ENCODE measurements around the gene LRRN4. TPM values are rescaled to one million over a fixed set of nuclear protein-coding genes. Genes with fewer than 3 reads are reported as not detected.
"Not testable (repeated sequence)": the region's sequence is repeated elsewhere in the genome, so short reads cannot be mapped to it uniquely, and the experiment has no call there.

LRRN4 gene
- total RNA-seq, 4 donors from 2014 or later = not detected

- in situ Hi-C loops (cut with MboI; ENCODE audit: low sequenced_read_pairs in 4 of 4) = no loop called here
- H3K36me3 ChIP-seq = peaks cover 0 to 60% of the 10 kb centered on the region in 2 donors
- no peak overlapping the region for H3K27ac ChIP-seq
These were observed 17.6 kb downstream of the LRRN4 start for GRCh38 chr20:6036213-6036612.

GRCh38 chr20:6034134-6034969, 19.5 kb downstream of the LRRN4 start:
- DNase-seq = no peak
- TF ChIP-seq POLR2A (IDR thresholded peaks at IDR 0.05) (no peak), CTCF (IDR thresholded peaks at IDR 0.05 in 4 of 5, conservative IDR thresholded peaks at IDR 0.05 in 1 of 5) (no peak)
- no peaks in the 10 kb centered on the region for H3K9me3 ChIP-seq
- intact Hi-C loops (cut with DNase I; ENCODE audit: low total_unique reads) = loop anchor here (5.0 kb wide), 1 partner anchor 43 kb away; no protein-coding TSS in a partner anchor
- H3K4me1 ChIP-seq = peaks cover 19 to 33% of the 10 kb centered on the region in 2 donors
- peak overlapping the region; percentile 59 to 82 (median 69) for H3K27ac ChIP-seq
- H3K4me3 ChIP-seq = no peak overlapping the region
- ATAC-seq = peak; percentile 93 to 98
- H3K27me3 ChIP-seq = no peaks in the 10 kb centered on the region
- H3K36me3 ChIP-seq = peaks cover 0 to 42% of the 10 kb centered on the region in 2 donors
- in situ Hi-C loops (cut with MboI; ENCODE audit: low sequenced_read_pairs in 4 of 4) = no loop called here

More at GRCh38 chr20:6036213-6036612, 17.6 kb downstream of the LRRN4 start:
- TF ChIP-seq CTCF (IDR thresholded peaks at IDR 0.05 in 4 of 5, conservative IDR thresholded peaks at IDR 0.05 in 1 of 5) = no peak
- TF ChIP-seq POLR2A (IDR thresholded peaks at IDR 0.05) = no peak
- DNase-seq (no peak), ATAC-seq (no peak)
- H3K4me1 ChIP-seq = peaks cover 15 to 27% of the 10 kb centered on the region in 2 donors
- no peaks in the 10 kb centered on the region for H3K9me3 ChIP-seq
- intact Hi-C loops (cut with DNase I; ENCODE audit: low total_unique reads) = no loop called here
- H3K27me3 ChIP-seq = no peaks in the 10 kb centered on the region
- H3K4me3 ChIP-seq = no peak overlapping the region

- intact Hi-C loops (cut with DNase I; ENCODE audit: low total_unique reads) = loop anchor here (5.0 kb wide), 1 partner anchor 44 kb away; no protein-coding TSS in a partner anchor
- H3K27me3 ChIP-seq; ATAC-seq; H3K9me3 ChIP-seq; DNase-seq; in situ Hi-C loops (cut with MboI; ENCODE audit: low sequenced_read_pairs in 4 of 4); H3K4me3 ChIP-seq: not testable (repeated sequence)
- peaks cover 0 to 33% of the 10 kb centered on the region in 2 donors for H3K36me3 ChIP-seq
- peaks cover 25 to 43% of the 10 kb centered on the region in 2 donors for H3K4me1 ChIP-seq
- H3K27ac ChIP-seq = peak overlapping the region in 1 of 4 donors; percentile 19
These were observed 21.0 kb downstream of the LRRN4 start for GRCh38 chr20:6032907-6033306.

GRCh38 chr20:6030453-6031080, 23.3 kb downstream of the LRRN4 start:
- peaks cover 0 to 25% of the 10 kb centered on the region in 2 donors for H3K36me3 ChIP-seq
- intact Hi-C loops (cut with DNase I; ENCODE audit: low total_unique reads) (loop anchor here (5.0 kb wide), 1 partner anchor 47 kb away; no protein-coding TSS in a partner anchor), in situ Hi-C loops (cut with MboI; ENCODE audit: low sequenced_read_pairs in 4 of 4) (no loop called here)
- no peak overlapping the region for H3K4me3 ChIP-seq
- TF ChIP-seq CTCF (IDR thresholded peaks at IDR 0.05 in 4 of 5, conservative IDR thresholded peaks at IDR 0.05 in 1 of 5) (no peak), POLR2A (IDR thresholded peaks at IDR 0.05) (no peak)
- H3K4me1 ChIP-seq = peaks cover 27 to 43% of the 10 kb centered on the region in 2 donors
- H3K27ac ChIP-seq = peak overlapping the region in 2 of 4 donors; percentile 31 to 35
- no peaks in the 10 kb centered on the region for H3K27me3 ChIP-seq
- DNase-seq (no peak), ATAC-seq (no peak)
- H3K9me3 ChIP-seq = no peaks in the 10 kb centered on the region

- TF ChIP-seq CTCF (IDR thresholded peaks at IDR 0.05 in 4 of 5, conservative IDR thresholded peaks at IDR 0.05 in 1 of 5) (no peak), POLR2A (IDR thresholded peaks at IDR 0.05) (no peak)
- Histone ChIP-seq H3K9me3 (no peaks in the 10 kb centered on the region), H3K27me3 (no peaks in the 10 kb centered on the region), H3K4me1 (peaks cover 19 to 33% of the 10 kb centered on the region in 2 donors), H3K4me3 (no peak overlapping the region), H3K27ac (peak overlapping the region in 3 of 4 donors; percentile 31 to 35 (median 35)), H3K36me3 (peaks cover 0 to 25% of the 10 kb centered on the region in 2 donors)
- intact Hi-C loops (cut with DNase I; ENCODE audit: low total_unique reads) = no loop called here
- in situ Hi-C loops (cut with MboI; ENCODE audit: low sequenced_read_pairs in 4 of 4) = no loop called here
- peak in 1 of 2 donors; percentile 55 for ATAC-seq
- DNase-seq = no peak
These were observed 24.3 kb downstream of the LRRN4 start for GRCh38 chr20:6029538-6029937.

Data from gastrocnemius medialis (tissue), 4 donors.